Hematopoietic multipotent progenitor cell treated with erythropoietin and hydrocortisone succinate and interleukin-3 and kit ligand, for 8 days (in vitro differentiated cells): ENCODE measurements around the gene UBP1.
"Not testable (repeated sequence)": the region's sequence is repeated elsewhere in the genome, so short reads cannot be mapped to it uniquely, and the experiment has no call there.

ENCODE experiments used
- DNase-seq: peaks from one replicate; pipeline ENCODE4 v3.0.0-alpha.2; 2015

UBP1 gene

GRCh38 chr3:33433843-33434242 lies 6.4 kb downstream of the UBP1 start:
- no peak for DNase-seq

- no peak for DNase-seq
Measured at GRCh38 chr3:33430571-33430970, 9.6 kb downstream of the UBP1 start.

- DNase-seq, result no peak
Measured at GRCh38 chr3:33430061-33430460, 10.1 kb downstream of the UBP1 start.

GRCh38 chr3:33429306-33429705 lies 10.9 kb downstream of the UBP1 start:
- DNase-seq, result not testable (repeated sequence)

- no peak for DNase-seq
Measured at GRCh38 chr3:33428734-33429133, 11.5 kb downstream of the UBP1 start.

GRCh38 chr3:33426630-33427317 lies 13.4 kb downstream of the UBP1 start:
- no peak for DNase-seq

- no peak for DNase-seq
Measured at GRCh38 chr3:33426068-33426467, 14.1 kb downstream of the UBP1 start.

GRCh38 chr3:33425453-33425852 lies 14.8 kb downstream of the UBP1 start:
- DNase-seq, result no peak

GRCh38 chr3:33424606-33425452 lies 15.4 kb downstream of the UBP1 start:
- DNase-seq, result no peak

- peak; percentile 9 for DNase-seq
Measured at GRCh38 chr3:33420966-33421365, 19.2 kb downstream of the UBP1 start.

- no peak for DNase-seq
Measured at GRCh38 chr3:33419948-33420347, 20.3 kb downstream of the UBP1 start.

- no peak for DNase-seq
Measured at GRCh38 chr3:33417066-33417673, 23.0 kb downstream of the UBP1 start.

GRCh38 chr3:33410816-33411215 lies 29.4 kb downstream of the UBP1 start:
- not testable (repeated sequence) for DNase-seq

- DNase-seq, result no peak
Measured at GRCh38 chr3:33403756-33404155, 36.4 kb downstream of the UBP1 start.

GRCh38 chr3:33402936-33403335 lies 37.3 kb downstream of the UBP1 start:
- DNase-seq, result no peak

GRCh38 chr3:33401781-33402180 lies 38.4 kb downstream of the UBP1 start:
- DNase-seq, result no peak

- DNase-seq, result no peak
Measured at GRCh38 chr3:33398410-33398809, 41.8 kb downstream of the UBP1 start.

GRCh38 chr3:33395900-33396299 lies 44.3 kb downstream of the UBP1 start:
- no peak for DNase-seq

- DNase-seq, result peak; percentile 6
Measured at GRCh38 chr3:33394403-33395054, 45.7 kb downstream of the UBP1 start.

- no peak for DNase-seq
Measured at GRCh38 chr3:33392703-33393125, 47.5 kb downstream of the UBP1 start.

- DNase-seq, result no peak
Measured at GRCh38 chr3:33392144-33392543, 48.1 kb downstream of the UBP1 start.

- no peak for DNase-seq
Measured at GRCh38 chr3:33391255-33391995, 48.8 kb downstream of the UBP1 start.

- no peak for DNase-seq
Measured at GRCh38 chr3:33389908-33390307, 50.3 kb downstream of the UBP1 start.
